Measurements from ENCODE around the gene PPP1R3E.
"Not testable (repeated sequence)": the region's sequence is repeated elsewhere in the genome, so short reads cannot be mapped to it uniquely, and the experiment has no call there.

The PPP1R3E gene, protein sequence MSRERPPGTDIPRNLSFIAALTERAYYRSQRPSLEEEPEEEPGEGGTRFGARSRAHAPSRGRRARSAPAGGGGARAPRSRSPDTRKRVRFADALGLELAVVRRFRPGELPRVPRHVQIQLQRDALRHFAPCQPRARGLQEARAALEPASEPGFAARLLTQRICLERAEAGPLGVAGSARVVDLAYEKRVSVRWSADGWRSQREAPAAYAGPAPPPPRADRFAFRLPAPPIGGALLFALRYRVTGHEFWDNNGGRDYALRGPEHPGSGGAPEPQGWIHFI

DNA sequence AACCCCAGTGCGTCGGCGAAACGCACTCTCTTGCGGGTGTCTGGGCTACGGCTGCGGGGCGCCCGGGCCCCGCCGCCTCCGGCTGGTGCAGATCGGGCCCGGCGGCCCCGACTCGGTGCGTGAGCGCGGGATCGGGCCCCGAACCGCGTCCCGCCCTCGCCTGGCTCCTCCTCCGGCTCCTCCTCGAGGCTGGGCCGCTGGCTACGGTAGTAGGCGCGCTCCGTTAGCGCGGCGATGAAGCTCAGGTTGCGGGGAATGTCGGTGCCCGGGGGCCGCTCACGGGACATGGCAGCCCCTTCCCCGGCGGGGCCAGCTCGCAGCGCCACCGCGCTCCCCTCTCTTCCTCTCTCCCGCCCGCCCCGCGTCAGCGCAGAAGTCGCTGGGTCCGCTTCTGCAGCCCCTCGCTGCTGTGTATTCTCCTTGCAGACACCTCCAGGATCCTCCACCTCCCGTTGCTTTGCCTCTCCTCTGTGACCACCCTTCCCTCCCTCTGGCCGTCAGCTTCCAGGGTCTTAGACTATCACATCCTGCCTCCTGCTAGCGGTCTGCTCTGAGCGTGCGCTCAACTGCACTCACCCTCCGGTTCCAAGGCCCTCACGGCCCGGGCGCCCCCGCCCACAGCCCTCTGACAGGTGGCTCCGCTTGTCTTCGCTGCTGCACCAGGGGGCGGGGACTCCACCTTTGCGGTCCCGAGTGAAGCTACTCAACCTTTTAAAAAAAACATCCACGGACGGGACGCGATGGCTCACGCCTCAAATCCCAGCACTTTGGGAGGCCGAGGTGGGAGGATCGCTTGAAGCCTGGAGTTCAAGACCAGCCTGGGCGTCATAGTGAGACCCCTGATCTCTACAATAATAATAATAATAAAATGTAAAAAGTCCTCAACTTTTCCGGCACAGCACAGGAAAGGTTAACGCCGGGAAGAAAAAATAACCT is at the start of gene PPP1R3E:
PPP1R3E (minus strand) TSS at position 570 of the 936 bp plus-strand sequence; CDS start at position 287, 283 bp downstream.
- peak; percentile 94 for DNase-seq

DNA sequence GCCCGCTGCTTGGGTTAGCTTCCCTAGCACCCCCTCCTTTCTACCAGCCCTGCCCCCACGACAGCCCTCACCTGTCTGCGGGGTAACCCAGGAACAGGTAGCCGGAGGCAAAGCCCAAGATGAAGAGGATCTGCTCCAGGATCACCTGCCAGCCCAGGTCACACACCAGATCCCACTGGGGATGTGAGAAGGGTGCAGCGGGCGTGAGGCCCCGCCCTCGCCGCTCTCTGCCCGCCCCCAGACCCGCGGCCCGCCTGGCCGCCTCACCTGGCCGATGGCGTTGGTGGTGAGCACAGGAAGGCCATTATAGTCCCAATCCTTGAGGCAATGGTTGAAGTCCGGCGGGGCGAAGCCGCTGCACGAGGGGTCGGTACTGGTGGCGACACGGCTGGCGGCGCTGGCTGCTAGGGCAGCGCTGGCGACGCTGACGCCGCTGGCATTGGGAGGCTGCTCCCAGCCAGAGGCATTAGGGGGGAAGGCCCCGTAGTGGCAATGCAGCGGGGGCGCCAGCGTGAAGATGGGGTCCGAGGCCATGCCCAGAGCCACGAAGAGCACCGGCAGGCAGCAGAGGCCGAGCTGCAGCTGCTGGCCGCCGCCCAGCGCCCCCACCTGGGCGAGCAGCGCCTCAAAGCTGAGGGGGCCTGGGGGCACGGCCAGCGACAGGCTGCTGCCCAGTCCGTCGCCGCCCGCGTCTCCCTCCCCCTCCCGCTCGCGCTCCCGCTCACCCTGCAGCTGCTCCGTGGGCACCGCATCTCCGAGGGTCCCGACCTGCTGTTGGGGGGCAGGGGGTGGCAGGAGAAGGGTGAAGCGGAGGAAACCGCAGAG is 49.2 kb upstream of the PPP1R3E start:
- no peak for DNase-seq

DNA sequence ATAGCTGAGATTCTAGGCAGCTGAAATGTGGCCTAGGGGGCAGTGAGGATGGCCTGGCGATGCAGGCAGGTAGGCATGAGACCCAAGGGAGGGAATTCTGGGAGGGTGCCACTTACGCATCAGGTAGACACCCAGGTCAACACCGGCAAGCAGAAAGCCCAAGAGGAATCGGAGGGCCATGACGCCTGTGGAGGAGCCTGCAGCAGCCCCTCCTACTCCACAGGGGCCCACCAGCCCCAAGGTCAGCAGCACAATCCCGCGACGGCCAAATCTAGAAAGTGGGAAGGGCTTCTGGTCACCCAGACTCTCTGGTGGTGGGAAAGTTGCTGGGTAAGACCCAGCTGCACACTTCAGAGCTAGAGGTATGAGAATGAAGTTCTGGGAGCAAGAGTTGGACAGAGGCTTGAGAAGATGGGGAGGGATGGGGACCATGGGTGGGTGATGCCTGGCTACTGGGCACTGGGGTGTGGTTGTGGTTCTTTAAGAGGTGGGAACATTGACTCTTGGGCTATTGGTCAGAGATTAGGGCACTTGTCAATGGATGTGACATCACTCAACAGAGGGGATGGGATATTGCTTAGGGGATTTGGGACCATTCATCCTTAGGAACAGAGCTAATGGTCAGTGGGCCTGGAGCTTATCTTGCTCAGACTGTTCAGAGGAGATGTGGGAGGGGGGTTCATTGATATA is 46.6 kb upstream of the PPP1R3E start:
- no peak for DNase-seq

DNA sequence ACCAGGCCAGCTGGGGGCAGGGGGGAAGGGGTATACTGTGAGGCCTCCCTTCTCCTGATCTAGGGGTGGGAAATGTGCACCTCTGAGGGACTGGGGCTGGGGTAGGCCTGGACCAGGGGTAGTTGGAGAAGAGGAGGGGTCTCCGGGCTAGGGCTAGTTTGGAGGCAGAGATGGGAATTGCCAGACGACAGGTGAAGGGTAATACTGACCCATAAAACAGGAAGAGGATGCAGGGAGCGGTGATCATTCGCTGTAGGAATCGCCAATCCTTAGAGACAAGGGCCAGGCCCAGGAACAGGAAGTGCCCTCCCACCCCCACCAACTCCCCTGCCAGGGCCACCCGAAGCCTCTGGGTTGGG is 45.6 kb upstream of the PPP1R3E start:
- no peak for DNase-seq

DNA sequence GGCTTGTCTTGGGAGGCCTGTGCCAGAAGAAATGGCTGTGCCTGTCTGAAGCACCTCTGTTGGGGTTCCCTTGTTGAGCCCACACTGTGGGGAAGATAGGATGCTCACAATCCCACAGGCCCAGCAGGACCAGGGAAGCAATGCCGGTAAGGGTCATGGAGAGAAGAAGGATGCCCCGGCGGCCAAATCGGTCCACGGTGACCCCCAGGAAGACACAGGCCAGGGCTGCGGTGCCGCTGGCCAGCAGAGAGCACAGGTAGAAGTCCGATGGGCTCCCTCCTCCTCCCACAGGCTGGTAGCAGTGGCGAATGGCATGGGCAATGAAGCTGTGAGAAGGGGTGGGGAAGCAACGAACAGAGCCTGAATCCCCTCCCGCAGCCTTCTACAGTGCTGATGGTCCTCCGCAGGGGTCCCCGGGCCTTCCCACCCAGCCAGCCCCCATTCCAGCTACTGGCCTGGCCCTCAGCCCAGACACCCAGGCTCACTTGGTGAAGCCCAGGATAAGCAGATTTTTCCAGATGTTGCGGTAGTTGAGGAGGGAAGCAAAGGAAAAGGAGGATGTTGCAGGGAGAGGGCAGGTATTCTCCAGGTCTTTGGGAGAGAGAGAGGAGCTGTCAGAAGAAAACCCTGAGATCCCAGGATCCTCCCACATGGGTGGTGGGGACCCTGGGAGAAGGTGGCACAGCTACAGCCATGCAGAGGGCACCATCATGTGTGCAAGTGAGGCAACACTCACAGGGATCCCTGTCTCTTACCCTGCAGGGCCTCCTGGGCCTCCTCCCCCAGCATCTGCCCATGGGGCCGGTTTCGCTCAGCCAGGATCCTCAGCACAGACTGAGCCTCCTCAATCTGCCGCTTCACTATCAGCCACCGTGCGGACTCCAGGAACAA is 45.0 kb upstream of the PPP1R3E start:
- no peak for DNase-seq

DNA sequence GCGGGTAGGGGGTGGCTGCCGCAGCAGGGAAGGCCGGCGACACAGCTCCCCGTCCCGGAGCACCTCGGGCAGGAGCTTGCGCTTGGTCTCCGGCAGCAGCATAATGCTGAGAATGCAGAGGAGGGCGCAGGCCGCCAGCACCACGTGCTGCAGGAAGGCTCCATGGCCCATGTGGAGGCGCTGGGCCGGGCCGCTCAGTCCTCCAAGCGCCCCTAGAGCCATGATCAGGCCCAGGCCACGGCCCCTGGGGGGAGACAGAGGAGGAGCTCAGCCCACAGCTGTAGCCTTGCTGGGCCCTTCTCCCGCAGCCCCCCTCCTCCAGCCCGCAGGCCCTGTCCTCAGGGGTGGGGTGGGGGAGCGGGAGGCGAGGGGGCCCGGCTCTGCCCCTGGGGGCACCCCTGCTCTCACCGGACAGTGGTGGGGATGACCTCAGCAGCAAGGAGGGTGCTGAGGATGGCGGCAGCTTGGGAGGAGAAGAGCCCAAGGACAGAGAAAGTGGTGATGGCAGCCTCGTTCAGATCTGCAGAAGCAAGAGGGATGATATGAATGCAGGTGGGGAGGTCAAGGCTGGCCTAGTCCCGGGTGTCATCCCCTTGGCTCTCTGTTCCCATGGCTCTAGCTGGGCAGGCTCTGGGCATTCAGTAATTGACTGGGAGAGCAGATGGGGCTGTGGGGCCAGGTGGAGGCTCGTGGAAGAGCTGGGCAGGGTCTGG is 44.2 kb upstream of the PPP1R3E start:
- DNase-seq, result no peak

DNA sequence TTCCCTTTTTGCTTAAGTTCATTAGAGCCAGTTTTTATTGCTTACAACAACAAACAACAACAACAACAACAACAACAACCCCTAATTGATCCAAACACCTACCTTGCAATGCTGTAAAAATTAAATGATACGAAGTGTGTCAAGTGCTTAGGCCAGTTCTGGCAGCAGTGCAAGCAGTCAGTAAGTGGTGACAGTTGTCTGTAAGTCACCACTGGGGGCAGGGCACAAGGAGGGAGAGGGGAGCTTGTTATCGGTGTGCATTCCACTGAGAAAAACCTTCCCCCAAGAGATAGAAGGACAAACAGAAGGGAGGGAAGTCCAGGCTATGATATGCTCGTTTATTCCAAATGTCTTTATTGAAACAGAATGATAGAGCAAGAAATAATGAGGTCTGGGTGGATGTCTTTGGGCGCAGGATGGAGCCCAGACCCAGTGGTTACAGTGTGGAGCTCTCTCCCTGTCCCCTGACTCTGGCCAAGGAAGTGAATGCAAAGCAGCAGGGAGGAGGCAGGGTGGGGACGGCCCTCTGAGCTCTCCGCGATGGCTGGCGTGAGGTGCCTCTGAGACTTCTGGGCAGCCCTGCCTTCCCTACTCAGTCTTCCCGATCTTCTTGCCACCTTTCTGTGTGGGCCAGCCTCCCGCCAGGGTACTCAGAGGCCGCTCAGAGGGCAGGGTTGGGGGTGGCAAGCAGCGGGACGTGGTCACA is 43.5 kb upstream of the PPP1R3E start:
- no peak for DNase-seq

DNA sequence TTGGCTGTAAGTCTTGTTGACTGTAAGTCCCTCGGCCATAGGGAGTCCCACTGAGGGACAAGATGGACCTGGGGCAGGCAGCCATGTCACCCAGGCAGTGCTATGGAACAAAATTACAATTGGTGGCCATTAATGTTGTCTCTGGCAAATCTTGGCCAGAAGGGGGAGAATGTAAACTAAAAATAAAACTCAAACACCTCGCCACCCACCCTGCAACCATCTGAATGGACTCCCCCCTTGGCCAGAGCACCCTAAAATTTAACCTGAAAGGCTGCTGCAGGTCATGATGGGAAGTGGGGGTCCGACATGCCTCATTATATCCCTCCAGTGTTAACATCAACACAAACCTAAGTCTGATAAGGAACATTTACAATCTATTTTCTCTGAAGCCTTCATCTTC is 41.8 kb upstream of the PPP1R3E start:
- DNase-seq, result no peak

DNA sequence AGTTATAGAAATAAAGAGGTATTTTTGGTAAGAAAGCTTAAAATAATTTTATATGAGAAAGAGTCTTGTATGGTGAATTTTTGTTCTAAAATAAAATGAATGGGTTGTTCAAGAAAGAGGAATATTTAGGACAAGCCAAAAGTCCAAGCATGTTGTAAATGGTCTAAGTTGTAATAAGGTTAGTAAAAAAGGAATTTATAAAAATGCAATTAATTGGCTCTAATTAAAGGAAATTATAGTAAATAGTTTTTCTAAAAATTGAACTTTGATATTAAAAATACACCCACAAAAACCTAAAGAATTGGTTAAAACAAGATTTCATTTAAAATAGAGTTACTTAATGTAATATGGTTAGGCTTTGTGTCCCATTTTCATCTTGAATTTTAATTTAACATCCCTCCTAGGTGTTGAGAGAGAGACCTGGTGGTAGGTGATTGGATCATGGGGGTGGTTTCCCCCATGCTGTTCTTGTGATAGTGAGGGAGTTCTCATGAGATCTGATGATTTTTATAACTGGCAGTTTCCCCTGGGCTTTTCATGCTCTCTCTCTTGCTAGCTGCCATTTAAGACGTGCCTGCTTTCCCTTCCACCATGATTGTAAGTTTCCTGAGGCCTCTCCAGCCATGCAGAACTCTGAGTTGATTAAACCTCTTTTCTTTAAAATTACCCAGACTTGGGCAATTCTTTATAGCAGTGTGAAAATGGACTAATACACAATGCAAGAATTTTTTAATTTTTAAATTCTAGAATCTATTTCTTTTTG is 37.0 kb upstream of the PPP1R3E start:
- DNase-seq, result no peak

DNA sequence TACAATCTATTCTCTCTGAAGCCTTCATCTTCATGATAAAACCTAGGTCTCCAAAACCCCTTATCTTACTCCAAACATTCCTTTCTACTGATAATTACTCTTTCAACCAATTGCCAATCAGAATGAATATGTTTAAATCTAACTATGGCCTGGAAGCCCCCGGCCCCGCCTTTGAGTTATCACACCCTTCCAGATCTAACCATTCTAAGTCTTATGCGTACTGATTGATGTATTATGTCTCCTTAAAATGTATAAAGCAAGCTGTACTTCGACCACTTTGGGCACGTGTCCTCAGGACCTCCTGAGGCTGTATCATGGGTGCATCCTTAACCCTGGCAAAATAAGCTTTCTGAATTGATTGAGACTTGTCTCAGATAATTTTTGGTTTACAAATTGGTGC is 33.0 kb upstream of the PPP1R3E start:
- no peak for DNase-seq

DNA sequence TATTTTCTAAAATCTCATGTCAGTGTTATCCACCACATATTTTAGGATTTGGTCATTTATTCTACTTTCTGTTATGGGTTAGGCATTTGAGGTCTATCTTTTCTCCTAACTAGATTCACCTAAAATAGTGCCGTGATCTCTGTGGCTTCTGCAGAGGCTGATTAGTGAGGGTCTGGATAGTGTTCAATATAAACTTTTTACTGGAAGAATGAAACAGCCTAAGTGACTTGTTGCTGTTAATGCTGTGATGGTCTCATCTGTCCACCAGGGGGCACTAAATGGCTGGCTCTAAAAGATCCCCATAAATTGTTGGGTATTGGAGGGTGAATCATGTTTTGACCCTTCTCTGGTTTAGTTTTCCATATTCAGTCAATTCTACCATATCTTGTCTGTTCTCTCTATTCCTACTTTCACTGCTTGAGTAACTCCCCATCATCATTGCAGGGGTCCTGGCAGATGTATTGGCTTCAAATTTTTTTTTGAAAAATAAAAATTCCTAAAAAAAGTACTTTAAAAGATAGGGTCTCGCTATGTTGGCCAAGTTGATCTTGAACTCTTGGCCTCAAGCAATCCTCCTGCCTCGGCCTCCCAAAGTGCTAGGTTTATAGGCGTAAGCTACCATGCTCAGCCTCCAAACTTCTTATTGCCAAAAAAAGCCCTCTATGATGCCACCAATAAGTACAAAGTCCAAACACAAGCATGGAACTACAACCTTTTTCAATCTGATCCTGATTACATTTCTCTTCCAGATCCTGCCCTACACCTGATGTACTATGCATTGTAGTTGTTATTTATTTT is 25.5 kb upstream of the PPP1R3E start:
- peak; percentile 77 for DNase-seq

DNA sequence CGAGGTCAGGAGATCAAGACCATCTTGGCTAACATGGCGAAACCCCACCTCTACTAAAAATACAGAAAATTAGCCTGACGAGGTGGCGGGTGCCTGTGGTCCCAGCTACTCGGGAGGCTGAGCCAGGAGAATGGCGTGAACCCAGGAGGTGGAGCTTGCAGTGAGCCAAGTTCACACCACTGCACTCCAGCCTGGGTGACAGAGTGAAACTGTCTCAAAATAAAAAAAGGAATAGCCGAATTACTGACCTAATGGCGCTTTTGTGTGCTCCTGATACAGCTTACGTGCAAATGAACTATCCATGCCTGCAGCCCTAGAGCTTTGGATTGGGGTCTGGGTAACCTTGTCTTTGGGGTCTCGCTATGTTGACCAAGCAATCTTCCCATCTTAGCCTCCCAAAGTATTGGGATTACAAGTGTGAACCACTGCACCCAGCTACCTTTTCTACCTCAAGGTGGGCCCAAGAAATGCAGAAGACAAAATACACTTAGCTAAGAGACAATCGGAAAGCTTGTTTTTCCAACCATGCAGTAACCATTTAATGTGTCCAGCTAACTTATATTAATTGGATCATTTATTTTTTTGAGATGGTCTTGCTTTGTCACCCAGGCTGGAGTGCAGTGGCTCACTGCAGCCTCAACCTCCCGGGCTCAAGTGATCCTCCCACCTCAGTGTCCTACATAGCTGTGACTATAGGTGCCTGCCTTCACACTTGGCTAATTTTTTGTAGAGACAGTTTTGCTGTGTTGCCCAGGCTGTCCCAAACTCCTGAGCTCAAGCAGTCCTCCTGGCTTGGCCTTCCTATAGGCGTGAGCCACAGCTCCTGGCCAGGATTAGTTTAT is 24.1 kb upstream of the PPP1R3E start:
- DNase-seq, result no peak

DNA sequence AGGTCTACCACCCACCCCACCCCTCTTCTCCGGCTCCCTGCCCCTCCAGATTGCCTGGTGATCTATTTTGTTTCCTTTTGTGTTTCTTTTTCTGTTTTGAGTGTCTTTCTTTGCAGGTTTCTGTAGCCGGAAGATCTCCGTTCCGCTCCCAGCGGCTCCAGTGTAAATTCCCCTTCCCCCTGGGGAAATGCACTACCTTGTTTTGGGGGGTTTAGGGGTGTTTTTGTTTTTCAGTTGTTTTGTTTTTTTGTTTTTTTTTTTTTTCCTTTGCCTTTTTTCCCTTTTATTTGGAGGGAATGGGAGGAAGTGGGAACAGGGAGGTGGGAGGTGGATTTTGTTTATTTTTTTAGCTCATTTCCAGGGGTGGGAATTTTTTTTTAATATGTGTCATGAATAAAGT is 23.1 kb upstream of the PPP1R3E start:
- not testable (repeated sequence) for DNase-seq

DNA sequence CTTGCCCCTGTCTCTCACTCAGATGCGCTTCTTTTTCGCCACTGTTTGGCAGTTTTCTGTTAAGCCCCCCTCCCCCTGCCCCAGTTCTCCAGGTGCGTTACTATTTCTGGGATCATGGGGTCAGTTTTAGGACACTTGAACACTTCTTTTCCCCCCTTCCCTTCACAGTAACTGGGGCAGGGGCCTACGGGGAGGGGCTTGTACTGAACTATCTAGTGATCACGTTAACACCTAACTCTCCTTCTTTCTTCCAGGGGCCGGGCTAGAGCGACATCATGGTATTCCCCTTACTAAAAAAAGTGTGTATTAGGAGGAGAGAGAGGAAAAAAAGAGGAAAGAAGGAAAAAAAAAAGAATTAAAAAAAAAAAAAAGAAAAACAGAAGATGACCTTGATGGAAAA is 22.3 kb upstream of the PPP1R3E start:
- no peak for DNase-seq

DNA sequence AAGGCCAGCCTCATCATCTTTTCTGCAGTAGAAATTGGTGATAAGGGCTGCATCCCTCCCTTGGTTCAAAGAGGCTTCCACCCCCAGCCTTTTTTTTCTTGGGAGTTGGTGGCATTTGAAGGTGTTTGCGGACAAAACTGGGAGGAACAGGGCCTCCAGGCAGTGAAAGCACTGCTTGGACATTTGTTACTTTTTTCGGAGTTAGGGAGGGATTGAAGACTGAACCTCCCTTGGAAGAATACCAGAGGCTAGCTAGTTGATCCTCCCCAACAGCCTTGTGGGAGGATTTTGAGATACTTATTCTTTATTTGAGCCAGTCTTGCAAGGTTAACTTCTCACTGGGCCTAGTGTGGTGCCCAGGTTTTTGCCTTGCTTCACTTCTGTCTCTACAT is 21.8 kb upstream of the PPP1R3E start:
- no peak for DNase-seq

DNA sequence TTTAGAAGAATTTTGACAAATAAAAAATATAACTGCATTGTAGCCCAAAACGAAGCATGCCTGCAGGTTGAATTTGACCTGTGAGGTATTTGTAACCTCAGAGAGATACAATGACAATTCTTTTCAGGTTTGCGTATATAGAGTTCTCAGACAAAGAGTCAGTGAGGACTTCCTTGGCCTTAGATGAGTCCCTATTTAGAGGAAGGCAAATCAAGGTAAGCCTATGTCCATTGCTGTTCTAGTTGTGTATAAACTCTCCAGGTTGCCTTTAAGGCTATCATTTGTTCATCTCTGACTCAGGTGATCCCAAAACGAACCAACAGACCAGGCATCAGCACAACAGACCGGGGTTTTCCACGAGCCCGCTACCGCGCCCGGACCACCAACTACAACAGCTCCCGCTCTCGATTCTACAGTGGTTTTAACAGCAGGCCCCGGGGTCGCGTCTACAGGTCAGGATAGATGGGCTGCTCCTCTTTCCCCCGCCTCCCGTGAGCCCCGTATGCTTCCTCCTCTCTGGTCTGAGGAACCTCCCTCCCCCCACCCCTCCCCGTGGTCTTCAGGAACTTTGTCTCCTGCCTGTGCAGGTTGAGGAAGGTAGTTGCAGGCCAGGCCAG is 21.3 kb upstream of the PPP1R3E start:
- DNase-seq, result no peak

Measured in activated CD4-positive, alpha-beta T cell treated with anti-CD3 and anti-CD28 coated beads for 48 hours (primary cell).